NCI-H1436 (cell line): ENCODE measurements around the gene SEPTIN2.
"Not testable (repeated sequence)": the region's sequence is repeated elsewhere in the genome, so short reads cannot be mapped to it uniquely, and the experiment has no call there.

Experiments used
- DNase-seq: peaks from one replicate; lab custom pipeline; 2025; lab: John Stamatoyannopoulos, UW

SEPTIN2 gene

DNA sequence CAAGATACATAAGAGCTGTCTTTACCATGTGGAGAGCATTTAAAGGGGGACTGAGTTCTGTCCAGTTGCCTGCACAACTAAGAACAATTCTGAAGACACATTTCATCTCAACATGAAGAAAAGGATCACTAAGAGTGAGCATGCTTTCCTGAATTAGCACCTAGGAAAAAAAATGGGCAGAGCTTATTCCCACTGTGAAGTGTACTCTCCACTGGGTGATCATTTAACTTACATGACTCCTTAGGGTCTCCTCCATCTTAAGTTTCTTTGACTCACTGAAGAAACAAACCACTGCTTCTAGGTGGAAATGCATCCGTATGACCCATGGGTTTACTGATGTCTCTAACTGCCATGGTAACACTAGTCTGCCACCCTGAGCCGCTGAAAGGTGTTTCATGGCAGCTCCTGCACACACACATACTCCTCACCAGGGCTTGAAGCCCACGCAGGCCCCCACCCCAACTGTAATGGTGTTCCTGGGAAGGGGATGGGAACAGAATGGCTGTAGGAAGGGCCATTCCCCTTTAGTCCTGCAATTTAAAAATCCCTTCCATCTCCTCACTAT lies 27.3 kb upstream of the SEPTIN2 start:
- DNase-seq = no peak

DNA sequence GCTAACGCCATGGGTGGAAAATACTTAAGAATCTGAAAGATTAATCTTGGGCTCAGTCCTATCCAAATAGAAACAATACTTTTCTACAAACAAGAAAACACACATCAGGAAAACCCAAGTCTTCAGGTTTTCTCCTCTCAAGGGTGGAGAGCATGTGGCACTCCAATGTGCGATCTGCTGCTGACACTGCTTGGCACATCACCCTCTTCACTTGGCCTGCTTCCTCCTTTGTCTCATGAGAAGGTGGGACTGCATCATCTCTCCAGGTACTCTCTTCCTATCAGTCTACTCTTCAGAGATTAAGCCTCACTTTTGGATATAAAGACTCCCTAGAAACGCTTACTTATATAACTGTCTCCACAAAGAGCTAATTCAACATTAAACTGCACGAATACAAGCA lies 26.7 kb upstream of the SEPTIN2 start:
- no peak for DNase-seq

DNA sequence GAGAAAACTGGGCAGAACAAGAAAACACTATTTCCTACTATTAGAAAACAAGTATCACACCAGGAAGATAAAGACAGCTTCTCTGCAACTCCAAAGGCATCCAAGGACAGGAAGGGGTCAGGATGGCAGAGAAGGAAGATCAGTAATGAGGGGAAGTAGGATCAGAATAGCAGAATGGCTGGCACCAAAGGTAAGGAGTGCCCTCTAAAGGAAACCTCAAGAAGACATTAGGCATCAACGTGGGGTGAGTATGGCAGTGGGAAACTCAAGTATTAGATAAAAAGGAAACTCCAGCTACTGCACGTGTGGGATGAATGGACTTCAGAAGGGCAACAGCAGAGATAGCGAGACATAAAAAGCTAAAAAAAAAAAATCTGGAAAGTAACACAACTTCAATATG lies 26.1 kb upstream of the SEPTIN2 start:
- DNase-seq = no peak

DNA sequence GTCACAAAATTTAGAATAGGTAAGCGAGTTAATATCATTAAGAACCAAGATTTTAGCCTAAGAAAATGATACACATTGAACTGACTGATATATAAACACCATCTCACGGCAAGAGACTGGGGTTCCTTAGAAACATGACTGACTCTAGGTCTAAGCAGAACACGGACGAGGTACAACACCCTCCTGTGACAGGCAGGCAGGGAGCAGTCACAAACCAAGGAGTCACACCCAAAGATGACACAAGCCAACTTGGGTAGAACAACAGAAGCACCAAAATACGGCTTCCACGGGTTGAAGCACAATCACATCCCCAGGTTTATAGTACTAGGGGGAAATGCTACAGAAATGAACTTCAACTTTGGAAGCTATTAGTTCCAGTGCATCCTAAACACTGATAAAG lies 24.6 kb upstream of the SEPTIN2 start:
- DNase-seq = no peak

DNA sequence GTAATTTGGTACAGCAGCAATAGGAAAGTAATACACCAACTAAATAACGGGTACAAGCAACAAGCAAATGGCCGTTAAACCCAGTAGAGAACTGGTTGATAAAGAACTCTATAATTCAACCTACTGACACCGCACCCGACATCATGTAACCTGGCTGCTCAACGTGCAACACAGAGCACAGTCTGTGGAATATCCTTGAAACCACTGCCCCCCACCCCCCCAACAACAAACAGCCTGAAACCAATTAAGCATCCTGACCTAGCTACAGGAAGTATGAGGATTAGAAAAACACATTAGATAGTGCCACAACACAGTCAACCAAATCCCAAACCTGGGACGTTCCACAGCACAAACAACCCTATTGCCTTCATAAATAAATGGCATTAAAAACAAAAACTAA lies 23.7 kb upstream of the SEPTIN2 start:
- DNase-seq = no peak

DNA sequence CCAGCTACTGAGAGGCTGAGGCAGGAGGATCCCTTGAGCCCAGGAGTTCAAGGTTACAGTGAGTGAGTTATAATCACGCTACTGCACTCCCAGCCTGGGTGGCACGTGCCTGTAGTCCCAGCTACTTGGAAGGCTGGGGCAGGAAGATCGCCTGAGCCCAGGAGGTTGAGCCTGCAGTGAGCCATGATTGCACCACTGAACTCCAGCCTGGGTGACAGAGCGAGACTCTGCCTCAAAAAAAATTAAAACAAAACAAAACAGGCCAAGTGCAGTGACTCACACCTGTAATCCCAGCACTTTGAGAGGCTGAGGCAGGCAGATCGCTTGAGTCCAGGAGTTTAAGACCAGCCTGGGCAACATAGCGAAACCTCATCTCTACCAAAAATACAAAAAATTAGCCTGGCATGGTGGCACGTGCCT lies 22.3 kb upstream of the SEPTIN2 start:
- DNase-seq = not testable (repeated sequence)

DNA sequence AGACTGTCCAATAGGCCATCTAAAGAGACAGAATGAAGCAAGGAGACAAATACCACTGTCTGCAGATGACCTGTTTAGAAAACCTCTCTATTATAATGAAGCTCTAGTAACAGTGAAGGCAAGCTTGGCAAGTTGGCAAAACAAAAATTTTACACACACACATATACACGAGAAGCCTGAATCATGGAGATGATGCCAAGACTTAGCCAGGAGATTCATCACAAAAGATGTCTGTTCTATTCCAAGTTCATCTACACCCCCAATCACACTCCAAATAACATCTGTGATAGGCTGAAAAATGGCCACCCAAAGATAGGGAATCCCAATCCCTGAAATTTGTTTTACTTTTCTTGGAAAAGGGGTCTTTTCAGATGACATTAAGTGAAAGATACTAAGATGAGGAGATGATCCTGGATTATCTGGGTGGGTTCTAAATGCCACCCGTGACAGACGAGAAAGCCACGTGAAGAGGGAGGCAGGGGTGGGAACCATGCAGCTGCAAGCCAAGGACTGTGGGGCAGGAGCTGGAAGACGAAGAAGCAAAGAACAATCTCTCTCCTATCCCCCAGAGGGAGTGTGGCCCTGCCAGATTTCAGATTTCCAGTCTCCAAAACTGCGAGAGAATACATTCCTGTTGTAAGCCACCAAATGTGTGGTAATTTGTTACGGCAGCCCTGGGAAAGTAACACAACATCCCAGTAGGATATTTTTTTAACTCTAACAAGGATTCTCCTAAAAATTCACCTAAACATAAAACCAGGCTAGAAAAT lies 20.2 kb upstream of the SEPTIN2 start:
- DNase-seq = no peak

DNA sequence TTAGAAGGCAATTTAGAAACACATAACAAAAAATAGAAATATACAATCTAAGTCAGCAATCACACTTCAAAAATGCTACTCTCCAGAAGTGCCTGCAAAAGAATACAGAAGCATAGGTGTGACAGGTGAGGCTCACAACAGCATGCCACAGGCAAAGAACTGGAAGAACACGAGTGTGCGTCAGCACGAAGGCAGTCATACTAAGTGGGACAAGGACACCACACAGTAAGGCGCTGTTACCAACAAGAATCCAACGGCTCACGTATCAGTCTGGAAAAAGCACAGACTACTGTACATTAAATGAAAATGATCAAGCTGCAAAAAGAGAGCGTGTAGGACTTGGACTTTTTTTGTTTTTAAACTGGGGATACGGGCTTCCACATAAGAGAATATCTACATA lies 19.0 kb upstream of the SEPTIN2 start:
- DNase-seq = no peak

DNA sequence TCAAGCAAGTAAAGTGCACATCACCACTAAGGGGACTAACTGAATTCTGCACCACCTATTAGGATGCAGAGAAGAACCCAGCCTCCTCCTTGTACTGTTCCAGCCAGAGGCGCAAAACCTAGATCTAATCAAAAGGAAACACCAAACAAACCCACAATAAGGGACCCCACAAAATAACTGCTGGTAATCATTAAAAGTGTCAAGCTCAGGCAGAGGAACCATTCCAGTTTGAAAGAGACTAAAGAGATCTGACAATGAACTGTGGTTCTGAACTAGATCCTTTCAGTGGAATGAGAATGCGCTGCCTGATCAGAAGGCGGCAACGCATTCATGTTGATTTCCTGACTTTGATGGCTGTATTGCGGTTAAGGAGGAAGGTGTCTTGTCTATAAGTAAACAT lies 17.1 kb upstream of the SEPTIN2 start:
- DNase-seq = no peak

DNA sequence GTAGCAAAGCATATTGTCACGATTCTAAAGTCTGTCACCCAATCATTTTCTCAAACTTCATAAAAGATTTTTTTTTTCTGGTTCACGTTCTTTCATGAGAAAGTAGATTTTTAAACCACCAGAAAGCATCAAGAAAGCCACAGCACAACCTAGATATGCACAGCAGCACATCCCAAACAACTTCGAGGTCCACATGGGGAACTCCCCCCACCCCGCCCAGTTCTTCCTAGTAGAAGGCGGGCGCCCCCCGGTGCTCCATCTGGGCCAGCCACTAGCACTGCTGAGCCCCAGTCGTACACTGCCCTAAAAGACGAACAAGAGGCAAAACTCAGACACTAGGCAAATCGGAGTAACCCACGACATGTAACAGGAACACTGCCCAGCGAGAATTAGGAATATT lies 15.7 kb upstream of the SEPTIN2 start:
- no peak for DNase-seq

DNA sequence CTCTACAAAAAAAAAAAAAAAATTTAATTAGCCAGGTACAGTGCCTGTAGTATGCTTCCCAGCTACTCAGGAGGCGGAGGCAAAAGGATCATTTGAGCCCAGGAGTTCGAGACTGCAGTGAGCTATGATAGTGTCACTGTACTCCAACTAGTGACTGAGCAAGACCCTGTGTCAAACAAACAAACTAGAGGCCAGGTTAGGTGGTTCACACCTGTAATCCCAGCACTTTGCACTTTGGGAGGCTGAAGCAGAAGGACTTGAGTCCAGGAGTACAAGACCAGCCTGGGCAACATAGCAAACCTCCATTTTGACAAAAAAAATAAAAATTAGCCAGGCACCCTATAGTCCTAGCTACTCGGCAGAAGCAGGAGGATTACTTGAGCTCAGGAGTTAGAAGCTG lies 13.6 kb upstream of the SEPTIN2 start:
- no peak for DNase-seq

DNA sequence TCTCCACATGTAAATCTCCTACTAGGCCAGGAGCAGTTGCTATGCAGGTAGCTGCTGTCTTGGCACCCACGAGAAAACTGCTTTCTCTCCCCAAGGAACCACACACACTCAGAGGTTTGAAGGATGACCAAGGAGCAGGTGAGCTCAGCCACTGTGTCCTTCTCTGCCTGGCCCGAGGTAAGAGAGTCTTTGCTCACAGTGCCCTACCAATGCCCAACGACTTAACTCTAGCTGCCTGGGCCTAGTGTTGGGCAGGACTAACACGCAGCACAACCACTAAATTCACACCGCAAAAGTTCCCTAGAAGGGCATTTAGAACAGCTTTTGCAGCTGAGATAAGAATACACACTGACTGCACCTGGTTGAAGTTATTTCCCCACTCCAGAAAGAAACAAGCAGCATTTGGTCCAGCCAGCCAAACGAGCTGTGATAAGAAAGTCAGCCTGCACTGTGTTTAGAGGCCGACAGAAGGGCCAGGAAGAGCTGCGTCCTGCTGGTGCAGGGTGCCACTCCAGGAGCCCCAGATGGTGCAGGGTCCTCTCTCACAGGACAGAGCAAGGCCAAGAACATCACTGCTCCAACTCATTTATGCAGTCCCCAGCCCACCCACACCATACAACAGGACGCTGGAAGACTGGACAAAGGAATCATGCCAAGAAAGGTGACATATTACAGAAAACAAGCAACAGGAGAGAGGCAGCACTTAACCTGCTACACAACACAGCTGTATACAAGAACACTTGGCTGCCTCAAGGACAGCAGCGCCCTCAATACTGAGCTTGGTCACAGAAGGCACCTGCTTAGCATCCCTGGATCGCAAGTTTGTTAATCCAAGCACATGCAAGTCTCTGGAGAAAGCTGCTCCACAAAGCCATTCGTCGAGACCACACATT lies 12.7 kb upstream of the SEPTIN2 start:
- no peak for DNase-seq

DNA sequence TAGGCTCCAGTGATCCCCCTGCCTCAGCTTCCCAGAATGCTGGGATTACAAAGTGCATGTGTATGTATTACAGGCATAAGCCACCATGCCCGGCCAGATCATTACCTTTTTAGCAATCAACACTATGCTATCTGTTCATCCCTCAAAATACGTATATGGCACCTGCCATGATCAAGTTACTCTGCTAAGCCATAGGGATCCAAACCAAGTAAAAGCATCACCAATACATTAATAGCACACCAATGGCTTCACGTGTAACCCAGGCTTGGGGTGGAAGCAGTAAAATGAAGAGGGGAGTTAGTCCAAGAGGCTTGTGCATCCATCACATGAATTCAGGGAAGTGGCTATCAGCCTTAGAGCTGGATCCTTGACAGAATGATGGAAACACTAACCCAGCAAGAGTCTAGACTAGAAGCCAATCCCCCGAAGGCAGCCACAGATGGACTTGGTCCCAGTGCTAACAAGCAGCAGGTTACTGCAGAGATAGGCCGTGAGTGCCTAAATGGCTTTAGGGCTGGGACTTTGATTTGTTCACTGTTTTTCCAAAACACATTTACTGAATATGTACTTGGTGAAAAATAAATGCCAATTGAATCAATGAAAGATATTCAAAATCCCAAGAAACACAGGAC lies 11.6 kb upstream of the SEPTIN2 start:
- DNase-seq = no peak

DNA sequence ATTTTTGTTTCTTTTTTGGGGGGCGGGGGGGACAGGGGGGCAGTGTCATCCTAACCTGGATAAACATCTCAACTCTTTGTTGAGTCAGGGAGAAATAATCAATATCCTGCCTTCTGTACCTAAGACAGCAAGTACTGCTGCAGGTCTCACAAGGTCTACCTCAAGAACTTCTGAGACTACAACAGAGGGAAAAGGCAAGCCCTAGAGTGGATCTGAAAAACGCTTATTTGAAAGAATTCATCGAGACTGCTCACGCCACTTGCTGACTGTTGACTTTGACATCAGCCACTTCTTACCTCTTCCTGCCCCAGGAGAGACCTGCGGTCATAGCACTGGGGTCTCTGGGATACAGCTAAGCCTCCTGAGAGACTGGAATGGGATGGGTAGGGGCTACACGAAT lies 8.7 kb upstream of the SEPTIN2 start:
- DNase-seq = no peak

DNA sequence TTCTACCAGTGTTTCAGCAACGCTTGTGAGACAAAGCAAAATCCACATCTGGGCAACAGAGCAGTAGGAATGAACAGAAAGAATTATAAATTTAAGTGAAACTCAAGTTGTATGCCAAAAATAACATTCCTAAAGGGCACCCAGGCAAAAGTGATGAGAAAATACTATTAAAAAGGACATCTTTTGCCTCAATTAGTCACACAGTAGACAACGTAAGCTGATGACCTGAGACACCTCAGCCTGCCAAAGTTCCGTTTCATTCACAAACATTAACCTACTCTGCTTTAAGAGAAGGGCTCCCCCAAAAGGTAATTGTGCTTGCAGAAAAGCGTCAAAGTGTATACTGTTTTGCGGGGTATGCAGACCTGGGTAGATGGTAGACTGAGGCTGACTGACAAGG lies 7.5 kb upstream of the SEPTIN2 start:
- no peak for DNase-seq

DNA sequence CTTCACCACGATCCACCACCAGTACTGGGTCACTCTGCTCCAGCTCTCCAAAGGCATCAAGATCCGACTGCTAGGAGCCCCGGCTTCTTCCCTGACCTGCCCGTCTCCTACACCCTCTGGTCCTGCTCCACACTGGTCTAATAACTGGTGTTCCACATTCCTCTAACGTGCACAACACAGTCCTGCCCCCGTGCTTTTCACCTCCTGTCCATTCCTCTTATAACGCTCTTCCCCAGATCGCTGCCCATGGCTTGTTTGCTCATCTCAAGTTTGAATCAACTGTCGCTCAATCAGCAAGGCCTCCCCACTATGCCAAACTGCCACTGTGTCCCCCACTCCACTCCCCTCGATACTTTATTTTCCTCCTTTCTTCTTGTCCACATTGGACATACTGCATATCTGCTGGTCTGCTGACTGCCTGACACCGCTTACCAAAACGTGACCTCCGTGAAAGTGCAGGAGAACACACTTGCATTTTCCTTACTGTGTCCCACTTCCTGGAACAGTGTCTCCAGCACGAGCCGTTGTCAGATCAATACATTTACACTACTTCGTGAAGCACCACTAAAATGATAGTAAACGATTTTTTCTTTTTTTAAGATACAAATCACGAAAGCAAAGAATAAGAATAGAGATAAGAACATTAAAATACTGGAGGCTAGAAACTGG lies 6.8 kb upstream of the SEPTIN2 start:
- no peak for DNase-seq

DNA sequence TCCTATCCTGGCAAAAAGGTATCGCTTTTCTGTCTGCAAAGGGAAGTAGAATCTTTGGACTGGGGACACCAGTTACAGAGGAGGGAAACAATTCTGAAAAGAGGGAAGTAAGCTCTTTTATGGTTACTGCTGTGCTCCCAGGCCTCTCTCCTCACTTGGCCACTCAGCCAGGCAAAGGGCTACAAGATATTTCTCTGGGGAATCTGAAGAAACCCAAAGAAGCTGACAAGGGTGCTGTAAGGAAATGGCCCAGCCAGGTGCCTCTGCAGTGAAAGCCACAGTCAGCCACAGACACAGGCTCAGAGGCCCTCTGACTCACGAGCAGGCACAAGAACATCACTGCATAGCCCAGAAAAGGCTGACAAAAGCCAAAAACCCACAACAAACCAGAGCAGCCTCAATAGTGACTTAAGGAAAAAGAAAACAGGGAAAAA lies 6.0 kb upstream of the SEPTIN2 start:
- DNase-seq = no peak

DNA sequence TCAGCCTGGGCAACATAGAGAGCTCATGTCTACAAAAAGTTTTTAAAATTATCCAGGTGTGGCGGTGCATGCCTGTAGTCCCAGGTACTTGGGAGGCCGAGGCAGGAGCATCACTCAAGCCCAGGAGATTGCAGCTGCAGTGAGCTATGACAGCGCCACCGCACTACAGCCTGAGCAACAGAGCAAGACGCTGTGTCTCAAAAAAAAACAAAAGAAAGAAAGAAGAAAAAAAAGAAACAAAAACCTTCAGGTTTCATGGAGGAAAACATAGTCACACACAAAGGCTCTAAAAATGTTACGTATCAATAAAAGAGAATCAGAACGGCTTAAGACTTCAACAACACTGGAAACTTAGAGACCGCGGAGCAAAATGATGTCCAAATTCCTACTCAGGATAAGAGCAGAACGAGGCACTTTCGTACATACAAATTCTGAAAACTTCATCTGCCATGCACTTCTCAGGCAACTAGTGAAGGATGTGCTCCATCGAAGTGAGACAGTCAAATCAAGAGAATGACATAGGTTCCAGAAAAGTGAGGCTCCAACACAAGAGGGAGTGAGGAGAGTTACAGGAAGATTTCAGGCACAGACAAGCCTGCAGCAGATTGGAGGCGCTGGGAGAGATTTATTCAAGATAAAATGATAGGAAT lies 4.7 kb upstream of the SEPTIN2 start:
- DNase-seq = no peak

DNA sequence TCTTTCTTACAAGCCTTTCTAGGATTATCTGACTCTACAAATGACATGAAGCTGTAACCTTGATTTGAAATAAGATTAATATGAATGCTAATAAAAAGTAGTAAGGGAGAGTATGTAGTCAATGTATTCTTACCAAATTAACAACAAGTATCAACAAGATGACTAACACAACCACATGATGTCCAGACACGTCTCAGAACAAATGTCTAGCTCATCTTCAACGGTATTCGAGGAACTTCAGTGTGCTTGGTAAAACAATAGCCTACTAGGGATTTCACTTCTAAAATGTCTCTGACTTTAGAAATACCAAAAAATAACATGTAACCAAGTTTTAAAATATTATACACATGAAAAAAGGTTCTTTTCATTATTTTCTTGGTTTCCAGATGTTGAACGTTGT lies 3.6 kb upstream of the SEPTIN2 start:
- no peak for DNase-seq

DNA sequence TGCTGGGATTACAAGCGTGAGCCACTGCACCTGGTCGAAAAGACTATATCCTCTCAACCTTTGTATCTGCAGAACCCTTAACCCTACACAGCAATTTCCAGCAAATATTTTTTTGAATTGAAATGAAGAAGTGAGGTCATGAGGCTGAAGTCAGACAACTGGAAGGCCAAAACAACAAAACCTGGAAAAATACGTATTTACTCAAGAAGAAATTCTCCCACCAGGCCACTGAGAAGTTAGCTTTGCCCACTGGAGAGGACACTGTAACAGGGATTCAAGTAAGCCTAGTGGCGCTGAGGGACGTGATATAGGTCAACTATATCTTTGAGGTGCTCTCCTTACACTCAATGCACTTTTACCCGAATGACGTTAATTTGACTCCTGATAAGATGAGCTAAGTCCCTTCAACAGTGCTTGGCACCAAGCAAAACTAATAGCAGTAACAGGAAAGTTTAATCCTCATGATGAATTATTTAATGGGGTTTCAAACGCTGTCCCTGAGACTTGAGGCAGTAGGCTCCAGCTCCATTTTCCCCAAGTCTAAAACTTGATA lies 2.1 kb upstream of the SEPTIN2 start:
- DNase-seq = no peak
